ENCODE measurements around the gene MCTP1. TPM values are rescaled to one million over a fixed set of nuclear protein-coding genes. Genes with fewer than 3 reads are reported as not detected.

MCTP1 gene
- total RNA-seq, 4 donors from 2014 or later: 11.2 to 43.6 (median 16.8) TPM

DNA sequence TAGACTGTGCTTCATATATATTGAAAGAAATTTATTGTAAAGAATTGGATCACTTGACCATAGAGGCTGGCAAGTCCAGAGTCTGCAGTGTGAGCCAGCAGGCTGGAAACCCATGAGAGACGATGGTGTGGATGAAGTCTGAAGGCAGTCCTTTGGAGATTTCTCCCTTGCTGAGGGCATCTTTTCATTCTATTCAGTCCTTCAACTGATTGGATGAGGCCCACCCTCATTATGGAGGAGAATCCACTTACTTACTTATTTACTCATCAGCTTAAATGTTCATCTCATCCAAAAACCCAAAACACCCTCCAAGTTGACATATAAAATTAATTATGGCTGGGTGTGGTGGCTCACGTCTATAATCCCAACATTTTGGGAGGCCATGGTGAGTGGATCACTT is 62.1 kb downstream of the MCTP1 start:
- no peak for DNase-seq (ENCODE audit: extremely low spot score)
- TF ChIP-seq, protein P1, sequence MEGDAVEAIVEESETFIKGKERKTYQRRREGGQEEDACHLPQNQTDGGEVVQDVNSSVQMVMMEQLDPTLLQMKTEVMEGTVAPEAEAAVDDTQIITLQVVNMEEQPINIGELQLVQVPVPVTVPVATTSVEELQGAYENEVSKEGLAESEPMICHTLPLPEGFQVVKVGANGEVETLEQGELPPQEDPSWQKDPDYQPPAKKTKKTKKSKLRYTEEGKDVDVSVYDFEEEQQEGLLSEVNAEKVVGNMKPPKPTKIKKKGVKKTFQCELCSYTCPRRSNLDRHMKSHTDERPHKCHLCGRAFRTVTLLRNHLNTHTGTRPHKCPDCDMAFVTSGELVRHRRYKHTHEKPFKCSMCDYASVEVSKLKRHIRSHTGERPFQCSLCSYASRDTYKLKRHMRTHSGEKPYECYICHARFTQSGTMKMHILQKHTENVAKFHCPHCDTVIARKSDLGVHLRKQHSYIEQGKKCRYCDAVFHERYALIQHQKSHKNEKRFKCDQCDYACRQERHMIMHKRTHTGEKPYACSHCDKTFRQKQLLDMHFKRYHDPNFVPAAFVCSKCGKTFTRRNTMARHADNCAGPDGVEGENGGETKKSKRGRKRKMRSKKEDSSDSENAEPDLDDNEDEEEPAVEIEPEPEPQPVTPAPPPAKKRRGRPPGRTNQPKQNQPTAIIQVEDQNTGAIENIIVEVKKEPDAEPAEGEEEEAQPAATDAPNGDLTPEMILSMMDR (IDR thresholded peaks at IDR 0.05): no peak
- WGBS: 93% methylated on average over 2 of the region's 2 CpGs
- no peaks in the 10 kb centered on the region for H3K36me3 ChIP-seq
- no peak overlapping the region for H3K4me3 ChIP-seq
- intact Hi-C loops (cut with DNase I): no loop called here
- no peak overlapping the region for H3K27ac ChIP-seq (replicated peaks in 1 of 4)
- no peaks in the 10 kb centered on the region for H3K27me3 ChIP-seq
- no peaks in the 10 kb centered on the region for H3K4me1 ChIP-seq
- no peaks in the 10 kb centered on the region for H3K9me3 ChIP-seq

DNA sequence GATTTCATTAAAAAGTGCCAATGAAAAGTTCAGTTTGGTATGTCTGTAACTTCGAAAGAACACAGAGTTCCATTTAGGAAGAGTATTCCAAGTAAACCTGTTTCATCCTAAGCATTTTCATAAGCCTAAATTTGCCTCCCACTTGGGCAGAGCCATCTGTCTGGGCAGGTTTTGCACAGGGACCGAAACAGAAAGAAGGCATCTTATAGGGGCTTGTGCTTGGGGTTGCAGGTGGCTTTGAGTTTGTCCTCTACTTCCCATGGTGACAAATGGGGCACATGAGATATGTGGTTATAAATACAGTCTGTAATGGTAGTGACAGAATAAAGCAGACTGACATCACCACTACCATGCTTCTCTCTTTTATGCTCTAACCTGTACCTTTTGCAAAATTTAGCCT is 63.7 kb downstream of the MCTP1 start:
- H3K4me1 ChIP-seq: peaks cover 0 to 2% (median 0%) of the 10 kb centered on the region in 4 donors
- no peaks in the 10 kb centered on the region for H3K27me3 ChIP-seq
- H3K9me3 ChIP-seq: no peaks in the 10 kb centered on the region
- intact Hi-C loops (cut with DNase I): no loop called here
- 86% methylated on average over 2 of the region's 2 CpGs for WGBS
- TF ChIP-seq EP300 (IDR thresholded peaks at IDR 0.05): no peak
- no peak for TF ChIP-seq POLR2A (IDR thresholded peaks at IDR 0.05; ENCODE audit: low read depth)
- no peak for TF ChIP-seq POLR2AphosphoS5 (IDR thresholded peaks at IDR 0.05)
- TF ChIP-seq, protein P1 (IDR thresholded peaks at IDR 0.05): no peak
- no peak overlapping the region for H3K27ac ChIP-seq (replicated peaks in 1 of 4)
- H3K4me3 ChIP-seq: no peak overlapping the region
- DNase-seq (ENCODE audit: extremely low spot score): no peak
- no peaks in the 10 kb centered on the region for H3K36me3 ChIP-seq

DNA sequence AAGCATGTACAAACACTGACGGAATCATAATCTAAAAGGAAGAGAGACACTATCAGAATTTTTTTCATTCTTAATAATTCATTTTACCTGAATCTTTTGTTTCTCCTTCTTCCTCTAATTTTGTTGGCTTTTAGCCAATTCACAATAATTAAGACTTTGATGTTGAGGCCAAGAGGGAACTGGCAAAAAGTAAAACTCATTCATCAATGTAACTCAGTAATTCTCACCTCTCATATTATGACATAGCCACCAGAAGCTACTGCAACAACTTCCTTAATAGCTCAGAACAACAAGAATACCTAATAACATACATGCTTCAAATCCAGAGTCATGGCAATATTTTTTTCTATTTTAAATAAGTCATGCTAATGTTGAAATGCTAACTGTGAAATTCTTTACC is 64.5 kb downstream of the MCTP1 start:
- no peak for DNase-seq (ENCODE audit: extremely low spot score)
- Histone ChIP-seq H3K9me3 (no peaks in the 10 kb centered on the region), H3K27ac (replicated peaks in 1 of 4) (no peak overlapping the region), H3K4me3 (no peak overlapping the region), H3K4me1 (peaks cover 0 to 3% (median 0%) of the 10 kb centered on the region in 4 donors), H3K27me3 (no peaks in the 10 kb centered on the region), H3K36me3 (no peaks in the 10 kb centered on the region)
- TF ChIP-seq, protein P1 (IDR thresholded peaks at IDR 0.05): no peak
- TF ChIP-seq POLR2A (IDR thresholded peaks at IDR 0.05; ENCODE audit: low read depth) (no peak), POLR2AphosphoS5 (IDR thresholded peaks at IDR 0.05) (no peak), EP300 (IDR thresholded peaks at IDR 0.05) (no peak)
- intact Hi-C loops (cut with DNase I): no loop called here
- WGBS: 52% methylated on average over 1 of the region's 1 CpG

DNA sequence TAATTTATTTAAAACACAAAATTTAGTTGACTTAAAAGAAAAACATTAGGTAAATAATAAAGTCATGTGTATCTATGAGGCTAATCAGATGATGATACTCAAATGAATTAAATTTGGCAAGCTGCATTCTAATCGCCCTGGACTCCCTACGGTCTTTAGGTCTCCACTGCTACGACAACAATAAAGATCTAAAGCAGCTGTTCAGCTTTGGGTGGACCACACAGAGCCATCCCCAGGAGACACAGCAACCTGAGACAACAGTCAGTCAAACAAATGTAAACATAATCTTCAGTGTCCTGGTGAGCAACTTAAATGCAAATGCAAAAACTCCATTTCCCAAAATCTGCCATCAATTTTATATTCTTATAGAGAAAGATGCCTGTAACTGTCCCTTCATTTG is 65.5 kb downstream of the MCTP1 start:
- WGBS: 27% methylated on average over 3 of the region's 3 CpGs
- H3K4me3 ChIP-seq: no peak overlapping the region
- DNase-seq (ENCODE audit: extremely low spot score): no peak
- H3K36me3 ChIP-seq: no peaks in the 10 kb centered on the region
- no peak overlapping the region for H3K27ac ChIP-seq (replicated peaks in 1 of 4)
- TF ChIP-seq, protein P1 (IDR thresholded peaks at IDR 0.05): no peak
- TF ChIP-seq EP300 (IDR thresholded peaks at IDR 0.05) (no peak), POLR2AphosphoS5 (IDR thresholded peaks at IDR 0.05) (no peak), POLR2A (IDR thresholded peaks at IDR 0.05; ENCODE audit: low read depth) (no peak)
- H3K4me1 ChIP-seq: peaks cover 0 to 3% (median 0%) of the 10 kb centered on the region in 4 donors
- H3K9me3 ChIP-seq: no peaks in the 10 kb centered on the region
- intact Hi-C loops (cut with DNase I): no loop called here
- no peaks in the 10 kb centered on the region for H3K27me3 ChIP-seq

DNA sequence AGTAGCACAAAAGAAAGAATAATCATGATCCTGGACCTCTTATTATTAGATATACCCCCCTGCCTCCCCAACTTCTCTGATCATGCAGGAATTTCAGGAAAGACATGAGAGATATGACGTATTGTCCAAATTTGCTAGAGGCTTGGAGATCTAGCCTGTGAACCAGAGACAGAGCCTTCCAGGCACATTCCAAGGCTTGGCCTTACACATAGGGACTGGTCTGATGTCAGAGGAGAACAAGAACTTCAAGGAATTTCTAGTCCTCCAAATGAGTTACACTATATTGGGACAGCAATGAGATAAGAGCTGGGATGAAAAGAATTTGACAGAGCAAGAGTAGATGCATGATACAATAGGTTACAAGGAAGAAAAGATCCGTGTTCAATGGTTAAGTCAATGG is 67.0 kb downstream of the MCTP1 start:
- Histone ChIP-seq H3K4me3 (no peak overlapping the region), H3K9me3 (no peaks in the 10 kb centered on the region), H3K27ac (replicated peaks in 1 of 4) (no peak overlapping the region), H3K36me3 (no peaks in the 10 kb centered on the region), H3K4me1 (peaks cover 0 to 3% (median 0%) of the 10 kb centered on the region in 4 donors), H3K27me3 (no peaks in the 10 kb centered on the region)
- DNase-seq (ENCODE audit: extremely low spot score): no peak
- 88% methylated on average over 2 of the region's 2 CpGs for WGBS
- intact Hi-C loops (cut with DNase I): no loop called here
- TF ChIP-seq EP300 (IDR thresholded peaks at IDR 0.05): no peak
- TF ChIP-seq POLR2AphosphoS5 (IDR thresholded peaks at IDR 0.05): no peak
- TF ChIP-seq POLR2A (IDR thresholded peaks at IDR 0.05; ENCODE audit: low read depth): no peak
- TF ChIP-seq, protein P1 (IDR thresholded peaks at IDR 0.05): no peak

Measured in esophagus muscularis mucosa (tissue), 4 donors.